IPS DF 6.9 (cell line): ENCODE data around the gene CRYBG2.
A peak's percentile ranks its signal among the peaks of the same experiment; 100 is the strongest.

ENCODE experiments used
- DNase-seq: peaks from one replicate; pipeline ENCODE4 v3.0.0-alpha.2; 2013; ENCODE audit warnings: low read depth, low spot score
- H3K27ac ChIP-seq: one replicate; pipeline ENCODE4 v1.5.1; 2013; ENCODE audit warnings: low read length, control low read depth
- H3K27me3 ChIP-seq: 2 replicates; pipeline ENCODE4 v1.6.1; 2013; ENCODE audit warnings: mild to moderate bottlenecking, low read length; ENCODE audit not compliant: control insufficient read depth, insufficient read depth
- H3K36me3 ChIP-seq: 2 replicates; pipeline ENCODE4 v1.6.1; 2013; ENCODE audit warnings: low read length; ENCODE audit not compliant: control insufficient read depth, insufficient read depth
- H3K4me1 ChIP-seq: 2 replicates; pipeline ENCODE4 v1.6.1; 2013; ENCODE audit warnings: low read length; ENCODE audit not compliant: control insufficient read depth, insufficient read depth
- H3K4me3 ChIP-seq: 2 replicates; pipeline ENCODE4 v1.5.1; 2013; ENCODE audit warnings: mild to moderate bottlenecking, low read length
- H3K9me3 ChIP-seq: 2 replicates; pipeline ENCODE4 v1.6.1; 2013; ENCODE audit warnings: low read length, inconsistent platforms; ENCODE audit not compliant: control insufficient read depth, insufficient read depth
- WGBS: extraction: QIAGEN DNeasy Blood & Tissue Kit; methylation state at CpG from one replicate; pipeline ENCODE4 v1.1.7; 2013; ENCODE audit warnings: mixed read lengths, missing lambda C conversion rate; ENCODE audit not compliant: insufficient read length, insufficient coverage; 5-methylcytosine and 5-hydroxymethylcytosine counted together

CRYBG2 gene

DNA sequence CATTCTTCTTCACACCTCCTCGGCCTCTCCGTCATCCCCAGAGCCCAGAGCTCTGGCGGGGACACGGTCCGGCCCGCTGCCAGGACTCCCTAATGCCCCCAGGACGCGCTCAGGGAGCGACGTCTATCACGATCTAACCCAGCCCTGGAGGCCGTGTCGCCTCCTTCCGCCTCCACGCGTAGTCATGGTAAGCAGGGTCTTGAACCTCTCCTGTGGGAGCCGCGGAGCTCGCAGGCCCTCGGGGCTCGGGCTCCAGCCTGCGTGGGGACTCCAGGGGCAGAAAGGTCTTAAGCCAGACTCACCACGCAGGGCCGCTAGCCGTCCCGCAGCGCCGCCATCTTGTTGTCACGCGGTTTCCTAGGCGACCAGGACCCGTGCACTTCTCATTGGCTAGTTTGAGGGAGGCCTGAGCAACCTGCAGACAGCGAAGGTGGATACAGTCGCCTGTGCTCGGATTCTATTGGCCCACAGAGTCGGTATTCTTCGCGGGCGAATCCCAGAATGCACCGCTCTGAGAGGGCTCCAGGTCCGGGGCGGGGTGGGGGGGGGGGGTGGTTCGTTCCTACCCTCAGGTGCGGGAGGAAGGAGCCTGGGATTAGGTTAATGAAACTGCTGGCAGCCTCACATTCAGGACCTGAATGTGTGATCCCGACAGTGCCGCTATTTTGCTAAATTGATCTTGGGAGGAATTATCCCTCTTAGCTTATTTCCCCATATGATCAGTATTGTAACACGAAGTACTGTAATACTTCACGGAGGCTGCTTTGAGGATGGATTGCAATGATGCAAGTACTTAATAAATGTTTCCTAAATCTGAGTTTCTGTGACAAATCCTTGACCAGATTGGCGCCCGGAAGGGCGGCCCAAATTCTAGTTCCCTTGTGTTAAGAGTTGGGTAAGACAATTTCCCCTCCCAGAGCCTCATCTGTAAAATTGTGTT is 47.4 kb downstream of the CRYBG2 start, which contains the start of gene UBXN11:
UBXN11 (minus strand) TSS at position 347 of the 940 bp plus-strand sequence. CDS start 3,753 bp downstream, outside the sequence.
- Histone ChIP-seq H3K27ac (no peak within 1 kb of the TSS), H3K9me3 (no peaks in the 10 kb centered on the region), H3K36me3 (no peaks in the 10 kb centered on the region), H3K4me3 (peak within 1 kb of the TSS; percentile 48), H3K27me3 (no peaks in the 10 kb centered on the region), H3K4me1 (0 out of 2 replicates have a peak, but pooled peaks cover 1% of the 10 kb centered on the region)
- no CpG with 5 or more reads among the region's 51 CpGs for WGBS
- DNase-seq = peak; percentile 96

DNA sequence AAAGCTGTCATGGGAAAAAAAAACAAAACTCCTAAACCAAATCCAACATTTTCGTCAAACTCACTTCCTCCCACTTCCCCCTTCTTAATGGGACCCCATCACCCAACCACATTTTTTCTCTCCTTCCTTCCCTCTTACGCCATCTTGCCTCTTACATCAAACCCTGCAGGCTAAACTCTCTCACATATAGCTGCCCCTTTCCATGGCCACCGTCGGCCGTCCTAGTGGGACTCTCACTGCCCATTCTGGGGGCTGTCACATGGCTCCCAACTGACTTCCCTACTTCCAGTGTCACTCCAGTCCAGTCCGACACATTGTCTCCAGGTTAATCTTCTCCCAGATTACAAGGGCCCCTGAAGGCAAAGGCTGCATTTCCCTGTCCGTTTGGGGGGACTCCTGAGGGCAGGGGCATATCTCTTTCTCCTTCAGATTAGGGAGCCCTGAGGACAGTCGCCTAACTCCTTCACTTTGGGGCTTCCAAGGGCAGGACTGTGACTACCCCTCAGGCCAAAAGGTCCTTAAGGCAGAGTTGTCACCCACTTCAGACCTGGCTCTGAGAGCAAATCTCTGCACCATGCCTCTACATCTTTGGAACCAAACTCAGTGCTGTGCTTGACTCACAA is 48.2 kb downstream of the CRYBG2 start:
- H3K36me3 ChIP-seq = no peaks in the 10 kb centered on the region
- no peak for DNase-seq
- no peaks in the 10 kb centered on the region for H3K27me3 ChIP-seq
- H3K4me1 ChIP-seq = 0 out of 2 replicates have a peak, but pooled peaks cover 1% of the 10 kb centered on the region
- peak overlapping the region; percentile 48; the same call in 1 of the 2 replicates for H3K4me3 ChIP-seq
- 100% methylated on average over 2 of the region's 8 CpGs for WGBS
- no peaks in the 10 kb centered on the region for H3K9me3 ChIP-seq
- H3K27ac ChIP-seq = no peak overlapping the region

DNA sequence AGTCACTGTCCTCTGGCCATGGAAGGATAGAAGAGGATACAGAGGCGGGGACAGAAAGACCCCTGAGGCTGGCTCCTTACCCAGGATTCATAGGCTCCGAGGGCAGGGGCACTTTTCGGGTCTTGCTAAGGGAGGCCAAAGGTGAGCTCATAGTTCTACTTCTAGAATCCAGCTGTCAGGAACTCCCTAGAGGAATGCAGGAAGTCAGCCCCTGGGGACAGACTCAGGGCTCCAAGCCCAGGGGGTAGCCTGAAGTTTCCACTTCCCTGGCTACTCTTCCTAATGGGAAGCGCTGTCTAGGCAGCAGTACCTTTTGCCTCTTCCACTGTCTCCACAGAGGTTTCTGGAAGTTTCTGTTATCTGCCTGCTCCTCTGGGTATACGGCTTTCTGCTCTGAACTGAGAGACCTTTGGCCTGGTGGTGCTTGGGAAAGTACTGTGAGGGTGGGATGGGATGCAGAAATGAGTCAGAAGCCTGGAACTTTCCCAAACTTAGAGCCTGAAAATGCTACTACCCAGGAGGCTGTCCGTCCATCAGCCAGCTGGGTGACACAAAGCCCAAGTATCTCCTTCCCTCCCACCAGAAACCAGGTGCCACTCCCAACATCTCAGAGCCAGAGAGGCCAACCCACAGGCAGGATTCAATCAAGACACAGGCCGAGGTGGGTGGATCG is 51.1 kb downstream of the CRYBG2 start:
- Histone ChIP-seq H3K36me3 (no peaks in the 10 kb centered on the region), H3K27ac (no peak overlapping the region), H3K4me3 (no peak overlapping the region), H3K27me3 (no peaks in the 10 kb centered on the region), H3K4me1 (0 out of 2 replicates have a peak, but pooled peaks cover 1% of the 10 kb centered on the region), H3K9me3 (no peaks in the 10 kb centered on the region)
- no CpG with 5 or more reads among the region's 8 CpGs for WGBS
- no peak for DNase-seq

DNA sequence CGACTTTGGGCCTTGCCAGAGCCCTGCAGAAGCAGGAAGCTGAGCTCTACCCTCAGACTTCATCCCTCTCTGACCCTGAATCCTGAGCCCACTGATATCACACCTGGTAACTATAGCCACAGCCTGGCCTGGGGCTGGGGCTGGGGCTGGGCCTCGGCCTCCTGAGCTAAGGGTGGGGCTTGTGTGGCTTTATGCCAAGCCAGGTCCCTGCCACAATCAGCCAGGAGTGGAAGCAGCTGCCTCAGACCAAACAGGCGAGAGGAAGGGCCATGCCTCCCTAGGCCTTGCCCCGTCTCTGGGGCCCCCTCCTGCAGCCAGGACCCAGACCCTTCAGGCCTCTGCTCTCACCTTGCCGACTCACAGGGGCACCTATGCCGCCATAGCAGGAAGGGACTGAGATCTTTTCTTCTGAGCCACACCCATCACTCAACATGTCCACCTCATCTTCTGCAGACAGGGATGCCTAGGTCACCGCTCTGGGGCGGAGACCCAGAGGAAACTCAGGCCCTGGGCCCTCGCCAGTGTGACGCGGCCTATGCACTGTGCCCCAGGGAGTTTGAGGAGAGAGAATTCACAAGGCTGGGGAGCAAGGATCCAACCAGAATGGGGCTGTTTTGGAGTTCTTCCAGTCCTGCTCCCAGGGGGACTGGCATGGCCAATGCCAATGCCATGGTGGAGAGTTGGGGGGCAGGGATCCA is 53.2 kb downstream of the CRYBG2 start:
- H3K27ac ChIP-seq = no peak overlapping the region
- H3K4me3 ChIP-seq = no peak overlapping the region
- H3K36me3 ChIP-seq = no peaks in the 10 kb centered on the region
- WGBS = no CpG with 5 or more reads among the region's 11 CpGs
- DNase-seq = no peak
- no peaks in the 10 kb centered on the region for H3K9me3 ChIP-seq
- no peaks in the 10 kb centered on the region for H3K27me3 ChIP-seq
- H3K4me1 ChIP-seq = 0 out of 2 replicates have a peak, but pooled peaks cover under 1% of the 10 kb centered on the region

DNA sequence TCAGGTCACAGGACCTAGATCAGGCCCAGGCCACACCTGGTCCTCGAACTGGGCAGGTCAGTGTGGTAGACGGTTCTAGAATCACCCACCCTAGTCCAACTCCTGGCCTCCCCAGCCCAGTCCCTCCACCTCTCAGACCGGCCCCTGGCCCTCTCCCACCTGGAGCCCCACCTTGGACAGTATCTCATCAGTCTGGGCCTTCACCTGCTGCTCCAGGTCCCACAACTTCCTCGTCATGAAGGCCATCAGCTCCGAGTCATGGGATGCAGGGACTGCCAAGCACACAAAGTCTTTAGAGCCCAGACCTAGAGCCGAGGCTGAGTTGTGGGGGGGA is 56.2 kb downstream of the CRYBG2 start:
- Histone ChIP-seq H3K4me1 (no peaks in the 10 kb centered on the region), H3K27me3 (no peaks in the 10 kb centered on the region), H3K9me3 (no peaks in the 10 kb centered on the region), H3K4me3 (no peak overlapping the region), H3K36me3 (no peaks in the 10 kb centered on the region), H3K27ac (no peak overlapping the region)
- DNase-seq = no peak
- WGBS = no CpG with 5 or more reads among the region's 6 CpGs

DNA sequence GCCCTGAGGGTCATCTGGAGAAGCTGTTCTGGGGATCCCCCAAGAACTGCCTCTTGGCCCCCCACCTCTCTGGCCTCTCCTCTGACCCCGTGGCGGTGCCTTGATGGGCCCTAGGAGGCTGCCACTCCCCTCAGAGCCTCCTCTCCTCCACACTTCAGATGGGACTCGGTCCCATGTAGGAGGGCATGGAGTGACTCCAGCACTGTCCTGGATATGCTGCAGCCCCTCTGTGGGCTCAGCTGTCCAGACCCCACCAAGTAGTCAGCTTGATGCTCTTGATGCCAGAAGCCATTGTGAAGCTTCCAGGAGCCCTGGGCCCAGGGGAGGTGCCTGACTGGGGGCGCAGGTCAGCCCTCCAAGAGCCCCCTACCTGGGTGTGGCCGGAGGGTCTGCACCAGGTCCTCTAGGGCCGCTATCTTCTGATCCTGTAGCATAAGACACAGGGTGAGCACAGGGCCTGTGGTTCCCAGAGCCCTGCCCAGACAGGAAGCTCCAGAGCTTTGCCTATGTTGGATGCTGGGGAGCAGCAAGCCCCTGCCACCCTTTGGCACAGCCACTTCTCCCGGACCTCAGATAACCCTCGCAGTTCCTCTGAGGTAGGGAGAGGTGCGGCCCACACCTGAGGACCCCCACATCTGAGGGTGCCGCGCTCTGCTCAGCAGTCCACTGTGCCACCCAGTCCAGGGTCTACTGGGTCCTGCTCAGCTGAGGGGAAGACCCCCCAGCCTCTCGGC is 56.7 kb downstream of the CRYBG2 start:
- no peaks in the 10 kb centered on the region for H3K36me3 ChIP-seq
- H3K9me3 ChIP-seq = no peaks in the 10 kb centered on the region
- WGBS = no CpG with 5 or more reads among the region's 12 CpGs
- no peaks in the 10 kb centered on the region for H3K4me1 ChIP-seq
- no peak overlapping the region for H3K27ac ChIP-seq
- H3K27me3 ChIP-seq = no peaks in the 10 kb centered on the region
- DNase-seq = no peak
- no peak overlapping the region for H3K4me3 ChIP-seq

DNA sequence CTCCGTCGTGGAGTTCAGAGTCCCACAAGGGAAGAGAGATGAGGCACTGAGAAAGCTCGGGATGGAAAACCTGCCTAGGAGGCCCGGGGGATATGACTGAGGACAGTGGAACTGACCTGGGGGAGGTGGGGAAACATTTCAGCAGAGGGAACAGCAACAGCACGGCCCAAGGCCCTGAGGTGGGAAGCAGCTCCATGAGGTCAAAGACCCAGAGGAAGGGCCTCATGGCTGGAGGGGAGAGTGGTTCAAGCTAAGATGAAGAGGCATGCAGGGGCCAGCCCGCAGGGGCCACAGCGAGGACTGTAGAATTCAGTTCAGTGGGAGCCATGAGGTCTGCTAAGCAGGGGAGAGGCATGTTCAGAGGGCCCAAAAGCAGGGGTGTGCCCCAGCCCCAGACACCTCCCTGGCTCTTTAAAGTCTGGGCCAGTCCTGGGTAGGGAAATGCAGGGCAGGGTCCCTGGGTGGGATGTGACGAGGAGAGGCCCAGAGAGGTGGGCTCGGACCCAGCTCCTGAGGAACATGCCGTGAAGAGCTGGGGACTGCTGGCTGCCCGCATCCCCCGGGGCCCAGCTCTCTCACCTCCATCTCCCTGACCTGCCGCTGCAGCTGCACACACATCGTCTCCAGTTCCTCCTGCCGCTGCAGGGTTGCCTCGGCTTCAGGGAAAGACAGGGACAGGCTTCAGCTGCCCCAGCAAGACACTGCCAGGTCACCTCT is 57.4 kb downstream of the CRYBG2 start:
- Histone ChIP-seq H3K36me3 (no peaks in the 10 kb centered on the region), H3K9me3 (no peaks in the 10 kb centered on the region), H3K4me1 (no peaks in the 10 kb centered on the region; the same call in 1 of the 2 replicates), H3K4me3 (no peak overlapping the region), H3K27me3 (no peaks in the 10 kb centered on the region), H3K27ac (no peak overlapping the region)
- DNase-seq = no peak
- WGBS = no CpG with 5 or more reads among the region's 16 CpGs

DNA sequence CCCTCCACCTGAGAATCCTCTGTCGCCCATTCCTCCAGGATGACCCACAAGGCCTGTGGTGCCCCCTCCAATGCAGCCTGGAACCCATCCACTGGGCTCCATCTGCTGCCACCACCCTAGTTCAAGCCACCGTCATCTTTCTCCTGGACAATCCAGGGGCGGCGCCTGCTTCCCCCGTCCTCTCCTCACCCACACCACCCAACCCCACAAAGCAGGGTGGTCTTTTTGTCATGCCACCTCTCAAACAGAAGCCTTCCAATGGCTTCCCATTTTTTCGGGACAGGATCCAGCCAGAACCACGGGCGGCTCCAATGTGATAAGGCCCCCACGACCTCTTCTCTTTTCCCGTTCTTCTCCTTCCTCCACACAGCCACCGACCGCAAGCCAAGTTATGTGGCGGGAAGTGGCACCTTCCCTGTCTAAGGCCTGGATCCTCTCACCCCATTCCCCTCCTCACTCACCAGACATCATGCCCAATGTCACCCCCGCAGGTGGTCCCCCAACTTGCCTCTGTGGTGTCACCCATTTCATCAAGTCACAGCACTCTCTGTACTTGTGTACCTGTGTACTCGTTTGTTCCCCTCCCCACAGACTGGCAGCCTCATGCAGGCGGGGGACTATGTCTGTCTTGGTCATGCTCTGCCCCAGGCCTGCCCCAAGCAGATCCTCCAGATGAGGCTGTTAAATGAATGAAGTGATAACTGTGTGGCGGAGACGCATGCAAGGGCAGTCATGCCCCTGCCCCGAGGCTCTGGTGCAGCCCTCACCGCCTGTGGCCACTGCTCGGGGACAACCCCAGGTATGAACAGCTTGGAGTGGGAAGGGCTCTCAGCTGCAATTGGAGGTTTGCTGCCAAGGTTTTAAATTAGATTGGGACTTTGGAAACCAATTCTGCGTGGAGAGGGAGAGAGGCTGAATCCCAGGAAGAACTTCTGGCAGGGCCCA is 58.5 kb downstream of the CRYBG2 start:
- DNase-seq = no peak
- H3K36me3 ChIP-seq = no peaks in the 10 kb centered on the region
- no peaks in the 10 kb centered on the region for H3K9me3 ChIP-seq
- peaks cover 2% of the 10 kb centered on the region; the same call in 1 of the 2 replicates for H3K4me1 ChIP-seq
- H3K27me3 ChIP-seq = no peaks in the 10 kb centered on the region
- WGBS = no CpG with 5 or more reads among the region's 22 CpGs
- no peak overlapping the region for H3K4me3 ChIP-seq
- no peak overlapping the region for H3K27ac ChIP-seq
